IMR-90 (cell line): ENCODE measurements around the gene FLII. TPM values are rescaled to one million over a fixed set of nuclear protein-coding genes. Genes with fewer than 3 reads are reported as not detected.

Source experiments
- ATAC-seq: fragments of 200-7000 bp; cut with Tn5 transposase; 2 replicates; pipeline ENCODE4 v1.9.1; 2020; ENCODE audit warnings: low read depth, mild to moderate bottlenecking, moderate library complexity
- BruUV-seq: library from RNA; stranded (reverse); fragments of 400-500 nt; replicated peaks from 2 replicates; lab custom pipeline; 2021; lab: Mats Ljungman, UMichigan
- CTCF ChIA-PET: fragments of 300-600 bp; formaldehyde crosslinking; extraction: SDS; loops from one replicate; lab custom pipeline; 2021; ENCODE audit warnings: antibody characterized with exemption; lab: Yijun Ruan, JAX
- POLR2A ChIA-PET: fragments of 300-600 bp; sonication (Branson Sonifier 250); formaldehyde crosslinking; loops from one replicate; lab custom pipeline; 2022; ENCODE audit warnings: antibody characterized with exemption; ENCODE audit not compliant: unreplicated experiment; lab: Charles Lee
- DNase-seq: peaks from one replicate; pipeline ENCODE4 v3.0.0; 2013
- H2AFZ ChIP-seq: replicated peaks from 2 replicates; pipeline ENCODE3; 2013; ENCODE audit warnings: low read length, mild to moderate bottlenecking; ENCODE audit not compliant: poor library complexity
- H2AK5ac ChIP-seq: 2 replicates; pipeline ENCODE4 v1.6.1; 2013; ENCODE audit warnings: low read depth, low read length, inconsistent platforms
- H2AK9ac ChIP-seq: replicated peaks from 2 replicates; pipeline ENCODE3; 2013; ENCODE audit warnings: mild to moderate bottlenecking, low read depth, low read length, moderate library complexity; ENCODE audit not compliant: poor library complexity
- H2BK120ac ChIP-seq: 2 replicates; pipeline ENCODE4 v1.6.1; 2013; ENCODE audit warnings: low read depth, low read length, inconsistent platforms
- H2BK15ac ChIP-seq: 3 replicates; pipeline ENCODE4 v1.6.1; 2013; ENCODE audit warnings: low read depth, low read length, inconsistent platforms
- H2BK20ac ChIP-seq: 2 replicates; pipeline ENCODE4 v1.6.1; 2013; ENCODE audit warnings: low read depth, mild to moderate bottlenecking, inconsistent platforms, low read length, moderate library complexity
- H2BK5ac ChIP-seq: 2 replicates; pipeline ENCODE4 v1.6.1; 2013; ENCODE audit warnings: mild to moderate bottlenecking, low read depth, low read length, inconsistent platforms; ENCODE audit not compliant: poor library complexity, severe bottlenecking
- H3K14ac ChIP-seq: replicated peaks from 2 replicates; pipeline ENCODE4 v1.6.1; 2013; ENCODE audit warnings: low read depth, low read length, inconsistent platforms
- H3K18ac ChIP-seq: 2 replicates; pipeline ENCODE4 v1.6.1; 2013; ENCODE audit warnings: low read depth, low read length, control low read depth
- H3K23ac ChIP-seq: 2 replicates; pipeline ENCODE4 v1.6.1; 2013; ENCODE audit warnings: low read depth, low read length, inconsistent platforms
- H3K27ac ChIP-seq: 2 replicates; pipeline ENCODE4 v1.5.1; 2013; ENCODE audit warnings: mild to moderate bottlenecking, control low read depth, low read length; ENCODE audit not compliant: insufficient read depth
- H3K27me3 ChIP-seq: 2 replicates; pipeline ENCODE4 v1.6.1; 2013; ENCODE audit warnings: low read length; ENCODE audit not compliant: control insufficient read depth, insufficient read depth
- H3K36me3 ChIP-seq: 2 replicates; pipeline ENCODE4 v1.6.1; 2013; ENCODE audit warnings: low read length, mixed read lengths; ENCODE audit not compliant: control insufficient read depth, insufficient read depth
- H3K4ac ChIP-seq: 2 replicates; pipeline ENCODE4 v1.6.1; 2013; ENCODE audit warnings: low read depth, low read length, inconsistent platforms
- H3K4me1 ChIP-seq: 2 replicates; pipeline ENCODE4 v1.6.1; 2013; ENCODE audit warnings: low read length, mixed read lengths; ENCODE audit not compliant: control insufficient read depth, insufficient read depth
- H3K4me2 ChIP-seq: 2 replicates; pipeline ENCODE4 v1.6.1; 2013; ENCODE audit warnings: low read depth, mild to moderate bottlenecking, control low read depth, low read length, moderate library complexity
- H3K4me3 ChIP-seq: 2 replicates; pipeline ENCODE4 v1.5.1; 2013; ENCODE audit warnings: low read depth, mild to moderate bottlenecking, control low read depth, low read length, moderate library complexity; ENCODE audit not compliant: insufficient read depth
- H3K56ac ChIP-seq: 2 replicates; pipeline ENCODE4 v1.6.1; 2013; ENCODE audit warnings: low read length, inconsistent platforms; ENCODE audit not compliant: insufficient read depth; ENCODE audit errors: extremely low read depth
- H3K79me1 ChIP-seq, 2 experiments: 2 replicates each; pipeline ENCODE4 v1.6.1; 2013; ENCODE audit warnings: low read length in 2 of 2, inconsistent platforms in 1 of 2, low read depth in 1 of 2
- H3K9ac ChIP-seq: 2 replicates; pipeline ENCODE4 v1.6.1; 2013; ENCODE audit warnings: low read depth, low read length, control low read depth
- H3K9me1 ChIP-seq: 2 replicates; pipeline ENCODE4 v1.6.1; 2013; ENCODE audit warnings: low read length, inconsistent platforms; ENCODE audit not compliant: insufficient read depth
- H3K9me3 ChIP-seq: 2 replicates; pipeline ENCODE4 v1.6.1; 2013; ENCODE audit warnings: low read length; ENCODE audit not compliant: control insufficient read depth, insufficient read depth
- H4K20me1 ChIP-seq: 2 replicates; pipeline ENCODE4 v1.6.1; 2013; ENCODE audit warnings: low read length, inconsistent platforms; ENCODE audit not compliant: insufficient read depth
- H4K5ac ChIP-seq: 2 replicates; pipeline ENCODE4 v1.6.1; 2013; ENCODE audit warnings: mild to moderate bottlenecking, low read depth, low read length, control low read depth
- H4K8ac ChIP-seq, 2 experiments: 2 replicates each; pipeline ENCODE4 v1.6.1; 2013; ENCODE audit warnings: low read depth in 2 of 2, low read length in 2 of 2, control low read depth in 1 of 2, inconsistent platforms in 1 of 2
- H4K91ac ChIP-seq: 2 replicates; pipeline ENCODE4 v1.6.1; 2013; ENCODE audit warnings: low read depth, low read length, inconsistent platforms; ENCODE audit not compliant: insufficient read depth
- BHLHE40 ChIP-seq: fragments of 150-350 bp; IDR thresholded peaks from 2 replicates; pipeline ENCODE4 v1.6.1; 2016; ENCODE audit warnings: mild to moderate bottlenecking, low read depth, low read length
- CEBPB ChIP-seq: IDR thresholded peaks from 2 replicates; pipeline ENCODE4 v1.6.1; 2012; ENCODE audit warnings: low read depth, low read length, improper control_type of control experiment
- CHD1 ChIP-seq: IDR thresholded peaks from 2 replicates; pipeline ENCODE4 v1.6.1; 2012; ENCODE audit warnings: low read depth, low read length, improper control_type of control experiment
- CTCF ChIP-seq: conservative IDR thresholded peaks from 2 replicates; pipeline ENCODE4 v1.5.1; 2012; ENCODE audit warnings: mild to moderate bottlenecking, low read depth, low read length, improper control_type of control experiment
- FOS ChIP-seq: fragments of 150-350 bp; IDR thresholded peaks from 2 replicates; pipeline ENCODE4 v1.6.1; 2016; ENCODE audit warnings: low read depth, low read length
- MAFK ChIP-seq: IDR thresholded peaks from 2 replicates; pipeline ENCODE4 v1.6.1; 2012; ENCODE audit warnings: low read depth, low read length, improper control_type of control experiment
- MAZ ChIP-seq: IDR thresholded peaks from 2 replicates; pipeline ENCODE4 v1.6.1; 2012; ENCODE audit warnings: low read depth, mild to moderate bottlenecking, low read length, improper control_type of control experiment, moderate library complexity, borderline replicate concordance
- MXI1 ChIP-seq: IDR thresholded peaks from 2 replicates; pipeline ENCODE4 v1.6.1; 2012; ENCODE audit warnings: low read depth, mild to moderate bottlenecking, low read length, moderate library complexity, borderline replicate concordance
- POLR2A ChIP-seq: IDR thresholded peaks from 2 replicates; pipeline ENCODE4 v1.6.1; 2012; ENCODE audit warnings: mild to moderate bottlenecking, low read depth, low read length
- RAD21 ChIP-seq: IDR thresholded peaks from 2 replicates; pipeline ENCODE4 v1.6.1; 2012; ENCODE audit warnings: low read length, improper control_type of control experiment
- RCOR1 ChIP-seq: IDR thresholded peaks from 2 replicates; pipeline ENCODE4 v1.6.1; 2012; ENCODE audit warnings: mild to moderate bottlenecking, low read length, improper control_type of control experiment; ENCODE audit not compliant: insufficient replicate concordance
- RFX5 ChIP-seq: IDR thresholded peaks from 2 replicates; pipeline ENCODE4 v1.8.0; 2012; ENCODE audit warnings: low read depth, mild to moderate bottlenecking, low read length, moderate library complexity
- SMC3 ChIP-seq: fragments of 150-350 bp; IDR thresholded peaks from 2 replicates; pipeline ENCODE4 v1.6.1; 2016; ENCODE audit warnings: low read depth, mild to moderate bottlenecking, antibody characterized with exemption, low read length, moderate library complexity
- WGBS, 2 experiments: methylation state at CpG; one replicate each; pipeline versions ENCODE4 v1.1.5 to v1.1.7; 2013; ENCODE audit warnings: missing lambda C conversion rate in 2 of 2; ENCODE audit not compliant: insufficient read length in 1 of 2; ENCODE audit errors: extremely low coverage in 2 of 2; 5-methylcytosine and 5-hydroxymethylcytosine counted together
- dilution Hi-C: fragments of 300-500 bp; cut with HindIII; formaldehyde crosslinking; loops from one replicate; pipeline ENCODE4 v1.14.3; 2018; ENCODE audit warnings: low sequenced_read_pairs; ENCODE audit not compliant: unreplicated experiment
- in situ Hi-C: fragments of 300-500 bp; cut with MboI; formaldehyde crosslinking; loops from 3 replicates; pipeline ENCODE4 v1.14.3; 2019; ENCODE audit warnings: low sequenced_read_pairs, inconsistent platforms, mixed read lengths
- intact Hi-C: fragments of 100-400 bp; cut with micrococcal nuclease; formaldehyde crosslinking; loops from 2 replicates; pipeline ENCODE4 v1.10.0; 2022
- polyA plus RNA-seq, 3 experiments: library from polyadenylated mRNA; depleted of rRNA; stranded (reverse); fragments of >200 nt; gene quantifications; 2 replicates each; pipeline ENCODE4 v1.2.3, GENCODE V29; 2012; ENCODE audit warnings: low replicate concordance in 1 of 3
- total RNA-seq: library from RNA; depleted of rRNA; stranded (reverse); fragments of >200 nt; gene quantifications from 2 replicates; pipeline ENCODE4 v1.2.3, GENCODE V29; 2012
- TF ChIP-seq, protein P1 (sequence below): fragments of 150-350 bp; IDR thresholded peaks from 2 replicates; pipeline ENCODE4 v1.6.1; 2017; ENCODE audit warnings: mild to moderate bottlenecking, antibody characterized with exemption, low read length, low read depth
- TF ChIP-seq, protein P2 (sequence below): fragments of 150-350 bp; IDR thresholded peaks from 2 replicates; pipeline ENCODE4 v1.6.1; 2016; ENCODE audit warnings: low read depth, mild to moderate bottlenecking, low read length, moderate library complexity, borderline replicate concordance

The FLII gene
- total and polyA plus RNA-seq, 2 of the 4 experiments (the other 2 are of a cell fraction): 263 to 290 TPM

- H3K4ac ChIP-seq: no peak overlapping the region
- no peak overlapping the region for H2BK20ac ChIP-seq
- H2AFZ ChIP-seq: no peak overlapping the region
- H3K27ac ChIP-seq: no peak overlapping the region
- no peak overlapping the region for H4K8ac ChIP-seq
- H4K91ac ChIP-seq: no peak overlapping the region
- no peak for ATAC-seq
- no peaks in the 10 kb centered on the region for H3K27me3 ChIP-seq
- dilution Hi-C loops: no loop called here
- H3K9ac ChIP-seq: no peak overlapping the region
- POLR2A ChIA-PET: no interaction called here
- no peaks in the 10 kb centered on the region for H3K9me1 ChIP-seq
- no peak overlapping the region for H2BK15ac ChIP-seq
- H4K20me1 ChIP-seq: no peaks in the 10 kb centered on the region
- CTCF ChIA-PET: no interaction called here
- BruUV-seq: no TSS peak
- H3K4me2 ChIP-seq: no peak overlapping the region
- no peak overlapping the region for H2BK5ac ChIP-seq
- no CpG with 5 or more reads among the region's 15 CpGs for WGBS, 2 experiments
- intact Hi-C loops: loop anchor here (2.0 kb wide), 1 partner anchor 19 kb away; no protein-coding TSS in a partner anchor
- H3K79me1 ChIP-seq: peaks cover 0 to 8% of the 10 kb centered on the region in 2 experiments; a peak in 3 of 4 replicates
- no peak overlapping the region for H3K23ac ChIP-seq
- H2BK120ac ChIP-seq: no peak overlapping the region
- peaks cover 49% of the 10 kb centered on the region for H3K36me3 ChIP-seq
- no peak overlapping the region for H2AK9ac ChIP-seq
- no peak overlapping the region for H3K18ac ChIP-seq
- no peak overlapping the region for H3K56ac ChIP-seq
- no peaks in the 10 kb centered on the region for H3K9me3 ChIP-seq
- H2AK5ac ChIP-seq: no peak overlapping the region
- no peak overlapping the region for H3K14ac ChIP-seq
- in situ Hi-C loops: no loop called here
- H3K4me1 ChIP-seq: no peaks in the 10 kb centered on the region
- H3K4me3 ChIP-seq: no peak overlapping the region
- no peak overlapping the region for H4K5ac ChIP-seq
- no peak for DNase-seq
- TF ChIP-seq, protein P1, sequence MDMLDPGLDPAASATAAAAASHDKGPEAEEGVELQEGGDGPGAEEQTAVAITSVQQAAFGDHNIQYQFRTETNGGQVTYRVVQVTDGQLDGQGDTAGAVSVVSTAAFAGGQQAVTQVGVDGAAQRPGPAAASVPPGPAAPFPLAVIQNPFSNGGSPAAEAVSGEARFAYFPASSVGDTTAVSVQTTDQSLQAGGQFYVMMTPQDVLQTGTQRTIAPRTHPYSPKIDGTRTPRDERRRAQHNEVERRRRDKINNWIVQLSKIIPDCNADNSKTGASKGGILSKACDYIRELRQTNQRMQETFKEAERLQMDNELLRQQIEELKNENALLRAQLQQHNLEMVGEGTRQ: no peak
- TF ChIP-seq MAZ: no peak
- no peak for TF ChIP-seq CHD1
- TF ChIP-seq CEBPB: no peak
- no peak for TF ChIP-seq FOS
- no peak for TF ChIP-seq BHLHE40
- no peak for TF ChIP-seq RCOR1
- TF ChIP-seq CTCF: no peak
- TF ChIP-seq MXI1: no peak
- TF ChIP-seq SMC3: no peak
- TF ChIP-seq, protein P2, sequence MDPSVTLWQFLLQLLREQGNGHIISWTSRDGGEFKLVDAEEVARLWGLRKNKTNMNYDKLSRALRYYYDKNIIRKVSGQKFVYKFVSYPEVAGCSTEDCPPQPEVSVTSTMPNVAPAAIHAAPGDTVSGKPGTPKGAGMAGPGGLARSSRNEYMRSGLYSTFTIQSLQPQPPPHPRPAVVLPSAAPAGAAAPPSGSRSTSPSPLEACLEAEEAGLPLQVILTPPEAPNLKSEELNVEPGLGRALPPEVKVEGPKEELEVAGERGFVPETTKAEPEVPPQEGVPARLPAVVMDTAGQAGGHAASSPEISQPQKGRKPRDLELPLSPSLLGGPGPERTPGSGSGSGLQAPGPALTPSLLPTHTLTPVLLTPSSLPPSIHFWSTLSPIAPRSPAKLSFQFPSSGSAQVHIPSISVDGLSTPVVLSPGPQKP: no peak
- TF ChIP-seq MAFK: no peak
- TF ChIP-seq RFX5: no peak
- no peak for TF ChIP-seq POLR2A
- TF ChIP-seq RAD21: no peak
Observed at GRCh38 chr17:18291718-18292540, 33.4 kb upstream of the FLII start.
